PC-3 (cell line): ENCODE results near the gene TMCC3. TPM values are rescaled to one million over a fixed set of nuclear protein-coding genes. Genes with fewer than 3 reads are reported as not detected.
A peak's percentile ranks its signal among the peaks of the same experiment; 100 is the strongest.

ENCODE experiments used
- ATAC-seq: fragments of 200-7000 bp; cut with Tn5 transposase; 2 replicates; pipeline ENCODE4 v1.9.1; 2020; ENCODE audit warnings: mild to moderate bottlenecking, moderate library complexity
- BruUV-seq: library from RNA; stranded (reverse); fragments of 400-500 nt; replicated peaks from 2 replicates; lab custom pipeline; 2021; lab: Mats Ljungman, UMichigan
- CTCF ChIA-PET: fragments of 300-600 bp; sonication (Branson Sonifier 250); formaldehyde crosslinking; loops from one replicate; lab custom pipeline; 2022; ENCODE audit warnings: antibody characterized with exemption; lab: Charles Lee
- POLR2A ChIA-PET: fragments of 300-600 bp; sonication (Branson Sonifier 250); formaldehyde crosslinking; loops from one replicate; lab custom pipeline; 2022; ENCODE audit warnings: antibody characterized with exemption; ENCODE audit not compliant: unreplicated experiment; lab: Charles Lee
- DNase-seq: peaks from one replicate; pipeline ENCODE4 v3.0.0-alpha.2; 2015
- H2AFZ ChIP-seq: fragments of 300-600 bp; sonication (generic); 2 replicates; pipeline ENCODE4 v1.6.0; 2016; ENCODE audit warnings: antibody characterized with exemption, low read length
- H3F3A ChIP-seq: fragments of 300-600 bp; sonication (generic); one replicate; pipeline ENCODE4 v1.6.0; 2017; ENCODE audit warnings: antibody characterized with exemption, low read length, control low read depth, mild to moderate bottlenecking; ENCODE audit not compliant: unreplicated experiment
- H3K27ac ChIP-seq: fragments of 300-600 bp; sonication (generic); 2 replicates; pipeline ENCODE4 v1.5.1; 2016; ENCODE audit warnings: mild to moderate bottlenecking, low read length
- H3K27me3 ChIP-seq: fragments of 300-600 bp; sonication (generic); 2 replicates; pipeline ENCODE4 v1.6.1; 2016; ENCODE audit warnings: low read length, mixed read lengths
- H3K36me3 ChIP-seq: fragments of 300-600 bp; sonication (generic); 2 replicates; pipeline ENCODE4 v1.6.1; 2016; ENCODE audit warnings: low read depth, mixed run types, low read length, mixed read lengths
- H3K4me1 ChIP-seq: fragments of 300-600 bp; sonication (generic); 2 replicates; pipeline ENCODE4 v1.5.1; 2016; ENCODE audit warnings: low read length; ENCODE audit not compliant: insufficient read depth
- H3K4me2 ChIP-seq: fragments of 300-600 bp; sonication (generic); 2 replicates; pipeline ENCODE4 v1.6.0; 2016; ENCODE audit warnings: low read length
- H3K4me3 ChIP-seq: fragments of 300-600 bp; sonication (generic); 2 replicates; pipeline ENCODE4 v1.5.1; 2016; ENCODE audit warnings: mild to moderate bottlenecking, low read length, mixed read lengths
- H3K79me2 ChIP-seq: fragments of 300-600 bp; sonication (generic); 2 replicates; pipeline ENCODE4 v1.6.1; 2017; ENCODE audit warnings: low read length, mixed read lengths
- H3K9ac ChIP-seq: fragments of 300-600 bp; sonication (generic); 2 replicates; pipeline ENCODE4 v1.6.0; 2016; ENCODE audit warnings: mild to moderate bottlenecking, low read length
- H3K9me2 ChIP-seq: fragments of 300-600 bp; sonication (generic); replicated peaks from 2 replicates; pipeline ENCODE4 v1.6.1; 2016; ENCODE audit warnings: mixed run types, low read length, mixed read lengths
- H3K9me3 ChIP-seq: fragments of 300-600 bp; sonication (generic); 2 replicates; pipeline ENCODE4 v1.6.1; 2016; ENCODE audit warnings: low read length, mixed read lengths
- H4K20me1 ChIP-seq: fragments of 300-600 bp; sonication (generic); 2 replicates; pipeline ENCODE4 v1.6.1; 2016; ENCODE audit warnings: low read length, mixed read lengths
- EZH2 ChIP-seq: fragments of 300-600 bp; sonication (generic); IDR thresholded peaks from one replicate; pipeline ENCODE4 v1.6.1; 2017; ENCODE audit warnings: antibody characterized with exemption, mild to moderate bottlenecking, low read length; ENCODE audit not compliant: unreplicated experiment
- EZH2phosphoT487 ChIP-seq: fragments of 300-600 bp; sonication (generic); IDR thresholded peaks from 2 replicates; pipeline ENCODE4 v1.6.1; 2018; ENCODE audit warnings: mild to moderate bottlenecking, antibody characterized with exemption, low read length, borderline replicate concordance
- intact Hi-C: fragments of 100-400 bp; cut with micrococcal nuclease; formaldehyde crosslinking; loops from 2 replicates; pipeline ENCODE4 v1.9.0; 2023
- total RNA-seq: library from RNA; depleted of rRNA; stranded (reverse); fragments of >200 nt; gene quantifications from 2 replicates; pipeline ENCODE4 v1.2.3, GENCODE V29; 2014
- TF ChIP-seq, protein P1 (sequence below): fragments of 300-600 bp; sonication (generic); conservative IDR thresholded peaks from 2 replicates; pipeline ENCODE4 v1.5.1; 2017; ENCODE audit warnings: antibody characterized with exemption, low read depth, mild to moderate bottlenecking, low read length

TMCC3 gene
- total RNA-seq, 1 experiment from 2014 or later: 6.5 TPM

GRCh38 chr12:94620621-94621020 lies 29.7 kb downstream of the TMCC3 start:
- H3K9me2 ChIP-seq: no peaks in the 10 kb centered on the region
- H2AFZ ChIP-seq: no peak overlapping the region
- CTCF ChIA-PET: interaction anchor here (0.7 kb wide), 1 partner anchor 93 kb away, joined by 8 read pairs; no protein-coding TSS in a partner anchor
- no peak overlapping the region; the same call in 1 of the 2 replicates for H3K9ac ChIP-seq
- POLR2A ChIA-PET: interaction anchor here (0.6 kb wide), 1 partner anchor 85 kb away, joined by 4 read pairs; no protein-coding TSS in a partner anchor
- no peaks in the 10 kb centered on the region for H3K27me3 ChIP-seq
- no peak for TF ChIP-seq EZH2
- TF ChIP-seq, protein P1, sequence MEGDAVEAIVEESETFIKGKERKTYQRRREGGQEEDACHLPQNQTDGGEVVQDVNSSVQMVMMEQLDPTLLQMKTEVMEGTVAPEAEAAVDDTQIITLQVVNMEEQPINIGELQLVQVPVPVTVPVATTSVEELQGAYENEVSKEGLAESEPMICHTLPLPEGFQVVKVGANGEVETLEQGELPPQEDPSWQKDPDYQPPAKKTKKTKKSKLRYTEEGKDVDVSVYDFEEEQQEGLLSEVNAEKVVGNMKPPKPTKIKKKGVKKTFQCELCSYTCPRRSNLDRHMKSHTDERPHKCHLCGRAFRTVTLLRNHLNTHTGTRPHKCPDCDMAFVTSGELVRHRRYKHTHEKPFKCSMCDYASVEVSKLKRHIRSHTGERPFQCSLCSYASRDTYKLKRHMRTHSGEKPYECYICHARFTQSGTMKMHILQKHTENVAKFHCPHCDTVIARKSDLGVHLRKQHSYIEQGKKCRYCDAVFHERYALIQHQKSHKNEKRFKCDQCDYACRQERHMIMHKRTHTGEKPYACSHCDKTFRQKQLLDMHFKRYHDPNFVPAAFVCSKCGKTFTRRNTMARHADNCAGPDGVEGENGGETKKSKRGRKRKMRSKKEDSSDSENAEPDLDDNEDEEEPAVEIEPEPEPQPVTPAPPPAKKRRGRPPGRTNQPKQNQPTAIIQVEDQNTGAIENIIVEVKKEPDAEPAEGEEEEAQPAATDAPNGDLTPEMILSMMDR: no peak
- no peak for TF ChIP-seq EZH2phosphoT487
- no peaks in the 10 kb centered on the region for H4K20me1 ChIP-seq
- H3K36me3 ChIP-seq: no peaks in the 10 kb centered on the region
- no TSS peak for BruUV-seq
- peak overlapping the region; percentile 88 for H3K4me2 ChIP-seq
- no peak overlapping the region for H3K4me3 ChIP-seq
- ATAC-seq (no peak), DNase-seq (no peak)
- H3F3A ChIP-seq: peaks cover 4% of the 10 kb centered on the region
- intact Hi-C loops: no loop called here
- H3K27ac ChIP-seq: peak overlapping the region; percentile 84; the same call in 1 of the 2 replicates
- no peaks in the 10 kb centered on the region for H3K9me3 ChIP-seq
- peaks cover 71% of the 10 kb centered on the region for H3K4me1 ChIP-seq
- peaks cover 37% of the 10 kb centered on the region for H3K79me2 ChIP-seq

- Histone ChIP-seq H3K4me3 (peak overlapping the region; percentile 10; the same call in 1 of the 2 replicates), H3K9me3 (no peaks in the 10 kb centered on the region), H3K9me2 (no peaks in the 10 kb centered on the region), H3K79me2 (peaks cover 44% of the 10 kb centered on the region), H4K20me1 (no peaks in the 10 kb centered on the region), H3K36me3 (no peaks in the 10 kb centered on the region), H3K9ac (peak overlapping the region; percentile 57), H3K4me1 (peaks cover 86% of the 10 kb centered on the region), H3K4me2 (peak overlapping the region; percentile 73), H3K27me3 (no peaks in the 10 kb centered on the region), H3F3A (peaks cover 4% of the 10 kb centered on the region), H3K27ac (peak overlapping the region; percentile 91), H2AFZ (peak overlapping the region; percentile 39)
- intact Hi-C loops: loop anchor here (5.0 kb wide), 1 partner anchor 57 kb away; no protein-coding TSS in a partner anchor
- DNase-seq (peak; percentile 98), ATAC-seq (peak; percentile 48)
- no peak for TF ChIP-seq EZH2
- TF ChIP-seq, protein P1: no peak
- TF ChIP-seq EZH2phosphoT487: no peak
- TSS peak; percentile 44 for BruUV-seq
- ChIA-PET CTCF (no interaction called here), POLR2A (no interaction called here)
Observed at GRCh38 chr12:94618995-94619695, 31.2 kb downstream of the TMCC3 start.

DNA sequence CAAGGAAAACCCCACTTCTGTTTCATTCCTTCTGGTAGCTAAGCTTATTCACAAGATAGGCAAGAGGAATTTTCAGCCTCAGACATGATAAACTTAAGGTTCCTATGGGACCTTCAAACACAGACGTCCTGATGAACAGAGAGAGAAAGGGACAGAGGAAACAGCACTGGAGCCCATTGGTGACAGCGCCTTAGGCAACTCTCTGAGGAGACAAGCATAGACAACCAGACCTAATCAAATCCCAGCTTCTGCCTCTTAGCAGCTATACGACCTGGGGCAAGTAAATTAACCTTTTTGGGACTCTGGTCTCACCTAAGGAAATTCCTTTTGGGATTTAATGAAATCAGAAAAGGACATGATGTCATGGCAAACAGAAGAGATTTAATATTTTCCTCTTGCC lies 33.3 kb downstream of the TMCC3 start:
- Histone ChIP-seq H3K9me2 (no peaks in the 10 kb centered on the region), H2AFZ (no peak overlapping the region), H3K9me3 (no peaks in the 10 kb centered on the region), H4K20me1 (no peaks in the 10 kb centered on the region), H3K4me3 (no peak overlapping the region), H3K4me1 (peaks cover 76% of the 10 kb centered on the region), H3F3A (peaks cover 4% of the 10 kb centered on the region), H3K27me3 (no peaks in the 10 kb centered on the region), H3K79me2 (peaks cover 41% of the 10 kb centered on the region), H3K4me2 (peak overlapping the region; percentile 93; the same call in 1 of the 2 replicates), H3K9ac (no peak overlapping the region), H3K27ac (peak overlapping the region; percentile 99; the same call in 1 of the 2 replicates), H3K36me3 (no peaks in the 10 kb centered on the region)
- ChIA-PET CTCF (no interaction called here), POLR2A (no interaction called here)
- TF ChIP-seq EZH2phosphoT487 (no peak), EZH2 (no peak)
- TF ChIP-seq, protein P1: no peak
- no TSS peak for BruUV-seq
- intact Hi-C loops: loop anchor here (5.0 kb wide), 1 partner anchor 55 kb away; no protein-coding TSS in a partner anchor
- DNase-seq (no peak), ATAC-seq (no peak)
